GM12878 (cell line): Measurements from ENCODE around the gene CSNK1G3.

ENCODE experiments used
- CTCF ChIP-seq, 3 experiments: IDR thresholded peaks in 2 of 3; conservative IDR thresholded peaks in 1 of 3; 2 replicates each; pipeline ENCODE4 v1.5.1; 2011; ENCODE audit warnings: low read depth in 3 of 3, low read length in 3 of 3, mild to moderate bottlenecking in 3 of 3, control low read depth in 2 of 3, moderate library complexity in 2 of 3, inconsistent platforms in 1 of 3, mixed read lengths in 1 of 3; ENCODE audit not compliant: control insufficient read depth in 2 of 3, insufficient read depth in 1 of 3; ENCODE audit errors: extremely low read depth in 1 of 3
- EP300 ChIP-seq, 2 experiments: fragments of 150-350 bp in 1 of 2; IDR thresholded peaks; 2 replicates each; pipeline ENCODE4 v1.6.1; 2011 to 2012; ENCODE audit warnings: low read depth in 2 of 2, low read length in 2 of 2, borderline replicate concordance in 1 of 2, improper control_type of control experiment in 1 of 2, inconsistent platforms in 1 of 2; ENCODE audit not compliant: control insufficient read depth in 1 of 2
- IRF3 ChIP-seq: fragments of 450-650 bp; IDR thresholded peaks from 2 replicates; pipeline ENCODE4 v1.6.1; 2014; ENCODE audit warnings: mild to moderate bottlenecking
- TF ChIP-seq, protein P1 (sequence below): fragments of 450-650 bp; IDR thresholded peaks from 2 replicates; pipeline ENCODE4 v1.6.1; 2017; ENCODE audit warnings: mild to moderate bottlenecking
- TF ChIP-seq, protein P2 (sequence below): IDR thresholded peaks from 2 replicates; pipeline ENCODE4 v1.6.1; 2011; ENCODE audit warnings: low read depth, mild to moderate bottlenecking, low read length, moderate library complexity, borderline replicate concordance; ENCODE audit errors: extremely low read depth

GRCh38 chr5:123476731-123477130 is 35.2 kb upstream of the CSNK1G3 start:
- TF ChIP-seq, protein P1, sequence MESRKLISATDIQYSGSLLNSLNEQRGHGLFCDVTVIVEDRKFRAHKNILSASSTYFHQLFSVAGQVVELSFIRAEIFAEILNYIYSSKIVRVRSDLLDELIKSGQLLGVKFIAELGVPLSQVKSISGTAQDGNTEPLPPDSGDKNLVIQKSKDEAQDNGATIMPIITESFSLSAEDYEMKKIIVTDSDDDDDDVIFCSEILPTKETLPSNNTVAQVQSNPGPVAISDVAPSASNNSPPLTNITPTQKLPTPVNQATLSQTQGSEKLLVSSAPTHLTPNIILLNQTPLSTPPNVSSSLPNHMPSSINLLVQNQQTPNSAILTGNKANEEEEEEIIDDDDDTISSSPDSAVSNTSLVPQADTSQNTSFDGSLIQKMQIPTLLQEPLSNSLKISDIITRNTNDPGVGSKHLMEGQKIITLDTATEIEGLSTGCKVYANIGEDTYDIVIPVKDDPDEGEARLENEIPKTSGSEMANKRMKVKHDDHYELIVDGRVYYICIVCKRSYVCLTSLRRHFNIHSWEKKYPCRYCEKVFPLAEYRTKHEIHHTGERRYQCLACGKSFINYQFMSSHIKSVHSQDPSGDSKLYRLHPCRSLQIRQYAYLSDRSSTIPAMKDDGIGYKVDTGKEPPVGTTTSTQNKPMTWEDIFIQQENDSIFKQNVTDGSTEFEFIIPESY, result no peak
- TF ChIP-seq IRF3 (no peak), EP300 (IDR thresholded peaks at IDR 0.05; ENCODE audit: borderline replicate concordance in 1 of 2, control insufficient read depth in 1 of 2, low read depth in 2 of 2, low read length in 2 of 2) (no peak), CTCF (IDR thresholded peaks at IDR 0.05 in 2 of 3, conservative IDR thresholded peaks at IDR 0.05 in 1 of 3; ENCODE audit: control insufficient read depth in 2 of 3, extremely low read depth in 1 of 3, insufficient read depth in 1 of 3, low read depth in 3 of 3, low read length in 3 of 3) (no peak)
- TF ChIP-seq, protein P2, sequence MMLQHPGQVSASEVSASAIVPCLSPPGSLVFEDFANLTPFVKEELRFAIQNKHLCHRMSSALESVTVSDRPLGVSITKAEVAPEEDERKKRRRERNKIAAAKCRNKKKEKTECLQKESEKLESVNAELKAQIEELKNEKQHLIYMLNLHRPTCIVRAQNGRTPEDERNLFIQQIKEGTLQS, result no peak
